GM18508 (cell line): ENCODE results near the gene AP3M1.
A peak's percentile ranks its signal among the peaks of the same experiment; 100 is the strongest.

Source experiments
- ATAC-seq: cut with Tn5 transposase; IDR thresholded peaks from one replicate; pipeline ENCODE4 v1.9.1; 2021; ENCODE audit warnings: moderate number of reproducible peaks; ENCODE audit not compliant: insufficient read depth, unreplicated experiment

The AP3M1 gene

DNA sequence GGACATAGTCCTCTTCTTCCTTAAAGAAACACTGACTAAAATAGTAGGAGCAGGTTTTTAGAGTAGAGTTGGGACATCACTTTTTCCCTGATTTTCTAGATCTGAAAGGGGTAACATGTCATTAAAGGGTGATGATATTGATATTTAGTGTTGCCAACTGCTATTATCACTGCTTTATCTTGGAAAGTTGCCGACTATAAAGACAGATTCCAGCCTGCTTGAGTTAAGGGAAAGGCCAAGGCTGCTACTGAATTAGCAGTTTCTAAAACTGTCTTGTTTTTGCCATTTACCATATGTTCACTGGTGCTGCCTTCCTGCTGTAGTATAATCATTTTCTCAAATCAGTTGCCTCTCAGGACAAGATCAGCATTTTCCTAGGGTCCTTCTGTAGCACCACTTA lies 29.7 kb downstream of the AP3M1 start:
- no peak for ATAC-seq

DNA sequence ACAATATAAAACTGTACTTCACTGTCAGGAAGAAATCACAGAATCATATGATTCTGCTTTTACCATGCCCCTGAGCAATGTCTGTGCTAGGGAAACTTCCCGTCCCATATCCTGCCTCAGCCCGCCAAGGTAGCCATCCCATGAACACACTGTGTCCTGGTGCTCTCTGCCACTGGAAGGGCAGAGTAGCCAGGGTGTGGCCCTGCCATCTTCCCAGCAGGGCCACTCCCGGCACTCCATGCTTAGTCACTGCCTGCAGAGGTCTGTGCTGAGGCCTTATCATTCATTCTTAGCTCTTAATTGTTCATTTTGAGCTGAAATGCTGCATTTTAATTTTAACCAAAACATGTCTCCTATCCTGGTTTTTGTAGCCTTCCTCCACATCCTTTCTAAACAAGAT lies 31.8 kb downstream of the AP3M1 start:
- no peak for ATAC-seq

- no peak for ATAC-seq
Observed at GRCh38 chr10:74117738-74118137, 32.9 kb downstream of the AP3M1 start.

DNA sequence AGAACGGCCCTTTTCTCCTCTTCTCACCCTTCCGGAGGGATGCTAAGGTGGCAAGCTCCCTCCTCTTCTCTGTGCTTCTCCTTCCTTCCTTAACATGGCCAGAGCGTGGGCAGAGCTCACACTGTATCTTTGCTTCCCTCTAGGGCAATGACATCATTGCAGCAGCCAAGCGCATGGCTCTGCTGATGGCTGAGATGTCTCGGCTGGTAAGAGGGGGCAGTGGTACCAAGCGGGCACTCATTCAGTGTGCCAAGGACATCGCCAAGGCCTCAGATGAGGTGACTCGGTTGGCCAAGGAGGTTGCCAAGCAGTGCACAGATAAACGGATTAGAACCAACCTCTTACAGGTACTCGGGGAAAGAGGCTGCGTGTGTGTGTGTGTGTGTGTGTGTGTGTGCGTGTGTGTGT lies 36.6 kb downstream of the AP3M1 start:
- ATAC-seq, result no peak

DNA sequence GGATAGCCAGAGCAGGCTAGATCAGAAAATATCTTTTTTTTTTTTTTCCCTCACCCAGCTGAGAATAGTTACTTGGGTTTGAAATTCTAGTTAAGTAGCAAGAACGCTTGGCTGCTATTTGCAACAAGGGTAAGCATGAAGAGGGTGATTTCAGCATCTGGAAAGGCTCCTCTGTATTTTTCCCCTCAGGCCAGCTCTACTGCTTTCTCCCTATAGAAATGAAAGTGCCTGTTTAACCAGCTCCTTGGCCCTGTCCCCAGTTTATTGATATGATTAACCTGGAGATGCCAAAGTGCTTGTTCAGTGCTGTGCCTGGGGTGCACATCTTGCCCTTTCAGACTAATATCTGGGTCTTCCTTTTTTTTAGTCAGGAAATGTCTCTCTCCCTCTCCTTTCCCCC lies 37.1 kb downstream of the AP3M1 start:
- ATAC-seq, result no peak

DNA sequence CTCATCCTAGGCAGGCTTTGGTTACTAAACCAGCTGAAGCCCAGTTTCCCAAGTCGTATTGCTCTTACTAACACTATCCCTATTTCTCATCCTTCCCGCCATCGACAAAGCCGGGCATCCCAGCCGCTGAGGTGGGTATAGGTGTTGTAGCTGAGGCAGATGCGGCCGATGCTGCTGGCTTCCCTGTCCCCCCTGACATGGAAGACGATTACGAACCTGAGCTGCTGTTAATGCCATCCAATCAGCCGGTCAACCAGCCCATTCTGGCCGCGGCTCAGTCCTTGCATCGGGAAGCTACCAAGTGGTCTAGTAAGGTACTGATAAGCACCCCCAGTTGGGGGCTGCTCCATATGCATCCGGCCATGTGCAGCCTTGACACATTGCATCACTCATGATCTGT lies 38.8 kb downstream of the AP3M1 start:
- no peak for ATAC-seq

GRCh38 chr10:74110120-74110519 lies 40.5 kb downstream of the AP3M1 start:
- no peak for ATAC-seq

- ATAC-seq, result no peak
Observed at GRCh38 chr10:74109452-74109851, 41.2 kb downstream of the AP3M1 start.

DNA sequence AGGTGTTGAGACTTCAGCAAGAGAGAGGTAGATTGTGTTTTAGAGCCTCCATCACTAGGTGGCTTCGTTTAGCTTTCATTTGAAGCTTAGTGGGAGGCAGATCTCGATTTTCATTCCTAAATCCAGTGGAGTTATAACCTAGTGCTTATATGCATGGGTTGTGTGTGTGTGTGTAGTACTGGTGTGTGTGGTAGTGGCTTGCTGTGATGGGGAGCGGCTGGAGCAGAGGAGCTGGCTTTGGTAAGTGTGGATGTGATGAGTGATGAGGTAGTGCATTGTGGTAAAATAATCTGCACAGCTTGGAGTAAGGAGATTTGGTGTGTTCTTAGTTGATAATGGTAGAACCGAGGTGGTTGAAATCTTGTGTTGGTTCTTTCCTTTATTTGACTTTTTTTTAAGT lies 43.2 kb downstream of the AP3M1 start:
- ATAC-seq, result no peak

GRCh38 chr10:74104996-74105395 lies 45.6 kb downstream of the AP3M1 start:
- ATAC-seq, result no peak

- ATAC-seq, result no peak
Observed at GRCh38 chr10:74104480-74104879, 46.1 kb downstream of the AP3M1 start.

- ATAC-seq, result no peak
Observed at GRCh38 chr10:74103560-74104258, 46.9 kb downstream of the AP3M1 start.

- ATAC-seq, result no peak
Observed at GRCh38 chr10:74099836-74100235, 50.8 kb downstream of the AP3M1 start.

GRCh38 chr10:74099420-74099819 lies 51.2 kb downstream of the AP3M1 start:
- ATAC-seq, result no peak

GRCh38 chr10:74097776-74098175 lies 52.9 kb downstream of the AP3M1 start:
- no peak for ATAC-seq

DNA sequence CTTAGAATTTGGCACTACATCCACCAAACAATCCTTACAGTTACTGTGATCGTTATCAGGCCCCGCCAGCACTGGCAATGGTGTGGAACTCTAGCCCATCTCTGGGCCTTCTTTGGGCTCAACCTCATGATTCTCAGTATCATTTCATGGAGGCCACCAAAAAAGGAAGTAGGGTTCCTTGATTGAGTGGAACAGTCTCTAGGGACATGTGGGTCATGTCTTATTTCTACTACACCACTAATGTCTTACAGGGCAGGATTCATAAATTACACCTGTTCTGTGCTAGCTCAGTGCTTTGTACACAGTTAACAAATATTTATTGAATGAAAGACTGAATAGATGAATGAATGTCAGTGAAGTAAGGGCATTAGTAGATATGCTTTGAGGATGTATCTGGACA lies 53.9 kb downstream of the AP3M1 start:
- peak; percentile 93 for ATAC-seq

- ATAC-seq, result no peak
Observed at GRCh38 chr10:74094231-74094630, 56.4 kb downstream of the AP3M1 start.

- ATAC-seq, result no peak
Observed at GRCh38 chr10:74093530-74094164, 57.0 kb downstream of the AP3M1 start.

DNA sequence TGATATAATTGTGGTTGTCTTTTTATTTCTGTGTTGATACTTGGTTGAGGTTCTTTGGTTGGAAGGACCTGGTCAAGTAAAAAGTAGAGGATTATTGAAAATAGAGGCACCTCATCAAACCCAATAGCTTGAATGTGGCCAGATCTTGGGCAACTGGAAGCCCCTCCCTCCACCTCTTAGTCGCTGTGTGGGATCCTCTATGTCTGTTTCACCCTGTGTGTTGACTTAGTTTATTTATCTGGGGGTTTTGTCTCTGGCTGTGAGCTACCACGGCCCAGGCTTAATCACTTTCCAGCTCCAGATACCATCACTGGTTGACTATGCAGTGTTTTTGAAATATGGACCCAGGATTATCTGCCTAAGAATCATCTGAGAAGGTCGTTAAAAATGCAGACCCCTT lies 58.3 kb downstream of the AP3M1 start:
- no peak for ATAC-seq

GRCh38 chr10:74088722-74089121 lies 61.9 kb downstream of the AP3M1 start:
- no peak for ATAC-seq

DNA sequence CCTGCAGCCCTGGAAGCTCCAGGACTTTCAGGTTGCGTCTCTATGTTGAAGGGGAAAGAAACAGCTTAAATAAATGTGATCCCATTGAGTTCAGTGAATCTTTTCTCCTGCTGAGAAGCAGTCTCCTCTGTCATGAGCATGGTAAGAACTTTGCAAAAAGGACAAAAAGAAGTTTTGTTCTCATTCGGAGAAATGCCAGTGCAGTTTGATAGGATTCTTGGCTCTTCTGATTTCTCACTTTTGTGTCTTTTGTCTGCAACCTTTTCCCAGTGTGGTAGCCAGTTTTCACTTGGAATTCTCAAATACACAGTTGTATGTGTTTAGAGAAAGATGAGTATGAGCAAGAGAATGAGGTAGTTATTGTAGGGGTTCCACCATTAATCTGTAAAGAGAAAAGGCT lies 64.3 kb downstream of the AP3M1 start:
- ATAC-seq, result no peak

DNA sequence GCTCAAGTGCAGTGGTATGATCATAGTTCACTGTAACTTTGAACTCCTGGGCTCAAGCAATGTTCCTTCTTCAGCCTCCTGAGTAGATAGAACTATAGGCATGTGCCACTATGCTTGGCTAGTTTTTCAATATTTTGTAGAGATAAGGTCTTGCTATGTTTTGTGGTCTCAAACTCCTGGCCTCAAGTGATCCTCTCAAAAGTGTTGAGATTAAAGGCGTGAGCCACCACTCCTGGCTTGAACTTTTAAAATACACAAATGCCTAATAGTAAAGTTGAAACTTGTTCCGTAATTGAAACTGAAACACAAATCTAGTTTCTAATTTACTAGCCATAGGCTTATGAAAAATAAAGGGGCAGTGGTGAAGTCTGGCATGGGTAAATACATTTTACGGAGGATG lies 65.7 kb downstream of the AP3M1 start:
- ATAC-seq, result no peak
